Activated CD4-positive, alpha-beta T cell treated with anti-CD3 and anti-CD28 coated beads for 36 hours (primary cell): ENCODE measurements around the gene DAB1. TPM values are rescaled to one million over a fixed set of nuclear protein-coding genes. Genes with fewer than 3 reads are reported as not detected.

Experiments used
- ATAC-seq: fragments of 200-7000 bp; cut with Tn5 transposase; one replicate; pipeline ENCODE4 v1.10.0; 2021; ENCODE audit warnings: mild to moderate bottlenecking, moderate library complexity
- CTCF ChIA-PET: fragments of 350-600 bp; sonication (Branson Sonifier 250); formaldehyde crosslinking; loops from one replicate; lab custom pipeline; 2021; ENCODE audit warnings: antibody characterized with exemption; lab: Charles Lee
- POLR2A ChIA-PET: fragments of 350-600 bp; sonication (Branson Sonifier 250); formaldehyde crosslinking; loops from one replicate; lab custom pipeline; 2021; ENCODE audit warnings: antibody characterized with exemption, inconsistent platforms; lab: Charles Lee
- DNase-seq: peaks from one replicate; pipeline ENCODE4 v3.0.0-alpha.2; 2020
- H3K27ac Mint-ChIP-seq: one replicate; pipeline ENCODE4 v1.8.0; 2021; ENCODE audit warnings: mixed read lengths
- H3K27me3 Mint-ChIP-seq: one replicate; pipeline ENCODE4 v1.8.0; 2021; ENCODE audit warnings: mixed read lengths
- H3K36me3 Mint-ChIP-seq: one replicate; pipeline ENCODE4 v1.8.0; 2021; ENCODE audit warnings: low read depth, mixed read lengths
- H3K4me1 Mint-ChIP-seq: one replicate; pipeline ENCODE4 v1.8.0; 2021; ENCODE audit warnings: mixed read lengths
- H3K4me3 Mint-ChIP-seq: one replicate; pipeline ENCODE4 v1.8.0; 2021; ENCODE audit warnings: mild to moderate bottlenecking, moderate library complexity, mixed read lengths
- H3K9me3 Mint-ChIP-seq: one replicate; pipeline ENCODE4 v1.8.0; 2021; ENCODE audit warnings: low read depth, mixed read lengths
- intact Hi-C, 2 experiments: fragments of 100-400 bp; cut with DNase I in 1 of 2; cut with micrococcal nuclease in 1 of 2; formaldehyde crosslinking; loops; one replicate each; pipeline versions ENCODE4 v1.14.2 to v1.15.1; 2022 to 2024; cut with DNase I, micrococcal nuclease
- total RNA-seq, 2 experiments: library from RNA; stranded (reverse); gene quantifications; one replicate each; pipeline ENCODE4 v1.2.3, GENCODE V29; 2021

The DAB1 gene
- total RNA-seq, 2 experiments from 2014 or later, result 0.11 TPM; not detected in 1

GRCh38 chr1:56992318-56993125 lies 431.3 kb downstream of the DAB1 start:
- ATAC-seq (no peak), DNase-seq (no peak)
- Mint-ChIP-seq H3K4me3 (no peak overlapping the region), H3K9me3 (no peaks in the 10 kb centered on the region), H3K36me3 (no peaks in the 10 kb centered on the region), H3K4me1 (no peaks in the 10 kb centered on the region), H3K27me3 (peaks cover 2% of the 10 kb centered on the region), H3K27ac (no peak overlapping the region)
- intact Hi-C loops, result no loop called here
- POLR2A ChIA-PET, result no interaction called here
- CTCF ChIA-PET, result no interaction called here

GRCh38 chr1:56991576-56991975 lies 432.3 kb downstream of the DAB1 start:
- no peaks in the 10 kb centered on the region for H3K9me3 Mint-ChIP-seq
- H3K27ac Mint-ChIP-seq, result no peak overlapping the region
- ATAC-seq (no peak), DNase-seq (no peak)
- H3K4me1 Mint-ChIP-seq, result no peaks in the 10 kb centered on the region
- intact Hi-C loops, result no loop called here
- peaks cover 4% of the 10 kb centered on the region for H3K27me3 Mint-ChIP-seq
- POLR2A ChIA-PET, result no interaction called here
- CTCF ChIA-PET, result interaction anchor here (0.7 kb wide), 1 partner anchor 62 kb away, joined by 3 read pairs; no protein-coding TSS in a partner anchor
- H3K36me3 Mint-ChIP-seq, result no peaks in the 10 kb centered on the region
- no peak overlapping the region for H3K4me3 Mint-ChIP-seq

GRCh38 chr1:56986397-56986796 lies 437.5 kb downstream of the DAB1 start:
- ChIA-PET CTCF (interaction anchor here (1.2 kb wide), 1 partner anchor 276 kb away, joined by 4 read pairs; no protein-coding TSS in a partner anchor), POLR2A (no interaction called here)
- no peaks in the 10 kb centered on the region for H3K36me3 Mint-ChIP-seq
- H3K4me1 Mint-ChIP-seq, result no peaks in the 10 kb centered on the region
- ATAC-seq, result no peak
- H3K4me3 Mint-ChIP-seq, result no peak overlapping the region
- DNase-seq, result no peak
- intact Hi-C loops, result no loop called here
- peaks cover 11% of the 10 kb centered on the region for H3K27me3 Mint-ChIP-seq
- H3K9me3 Mint-ChIP-seq, result no peaks in the 10 kb centered on the region
- no peak overlapping the region for H3K27ac Mint-ChIP-seq

- ChIA-PET POLR2A (no interaction called here), CTCF (no interaction called here)
- H3K4me1 Mint-ChIP-seq, result no peaks in the 10 kb centered on the region
- DNase-seq (no peak), ATAC-seq (no peak)
- no peak overlapping the region for H3K27ac Mint-ChIP-seq
- no peak overlapping the region for H3K4me3 Mint-ChIP-seq
- peaks cover 11% of the 10 kb centered on the region for H3K27me3 Mint-ChIP-seq
- intact Hi-C loops, result no loop called here
- no peaks in the 10 kb centered on the region for H3K36me3 Mint-ChIP-seq
- H3K9me3 Mint-ChIP-seq, result no peaks in the 10 kb centered on the region
Measured at GRCh38 chr1:56985857-56986256, 438.0 kb downstream of the DAB1 start.

- DNase-seq (no peak), ATAC-seq (no peak)
- no peak overlapping the region for H3K4me3 Mint-ChIP-seq
- no peaks in the 10 kb centered on the region for H3K4me1 Mint-ChIP-seq
- H3K27ac Mint-ChIP-seq, result no peak overlapping the region
- CTCF ChIA-PET, result interaction anchor here (0.9 kb wide), 1 partner anchor 35 kb away, joined by 3 read pairs; no protein-coding TSS in a partner anchor
- intact Hi-C loops, result no loop called here
- no peaks in the 10 kb centered on the region for H3K36me3 Mint-ChIP-seq
- peaks cover 13% of the 10 kb centered on the region for H3K27me3 Mint-ChIP-seq
- POLR2A ChIA-PET, result no interaction called here
- H3K9me3 Mint-ChIP-seq, result no peaks in the 10 kb centered on the region
Measured at GRCh38 chr1:56983484-56983883, 440.4 kb downstream of the DAB1 start.

- DNase-seq (no peak), ATAC-seq (no peak)
- intact Hi-C loops, result no loop called here
- no peaks in the 10 kb centered on the region for H3K4me1 Mint-ChIP-seq
- no peaks in the 10 kb centered on the region for H3K36me3 Mint-ChIP-seq
- CTCF ChIA-PET, result interaction anchor here (1.0 kb wide), 1 partner anchor 12 kb away, joined by 3 read pairs; no protein-coding TSS in a partner anchor
- no peak overlapping the region for H3K4me3 Mint-ChIP-seq
- H3K27ac Mint-ChIP-seq, result no peak overlapping the region
- peaks cover 8% of the 10 kb centered on the region for H3K27me3 Mint-ChIP-seq
- POLR2A ChIA-PET, result no interaction called here
- H3K9me3 Mint-ChIP-seq, result peaks cover 3% of the 10 kb centered on the region
Measured at GRCh38 chr1:56979986-56980755, 443.7 kb downstream of the DAB1 start.

GRCh38 chr1:56978819-56979218 lies 445.0 kb downstream of the DAB1 start:
- Mint-ChIP-seq H3K9me3 (peaks cover 3% of the 10 kb centered on the region), H3K27ac (no peak overlapping the region), H3K4me3 (no peak overlapping the region), H3K4me1 (no peaks in the 10 kb centered on the region), H3K27me3 (peaks cover 8% of the 10 kb centered on the region), H3K36me3 (no peaks in the 10 kb centered on the region)
- ChIA-PET CTCF (no interaction called here), POLR2A (no interaction called here)
- ATAC-seq (no peak), DNase-seq (no peak)
- intact Hi-C loops, result no loop called here

- peaks cover 6% of the 10 kb centered on the region for H3K27me3 Mint-ChIP-seq
- POLR2A ChIA-PET, result no interaction called here
- DNase-seq (no peak), ATAC-seq (no peak)
- no peaks in the 10 kb centered on the region for H3K36me3 Mint-ChIP-seq
- CTCF ChIA-PET, result no interaction called here
- no peaks in the 10 kb centered on the region for H3K4me1 Mint-ChIP-seq
- intact Hi-C loops, result no loop called here
- H3K9me3 Mint-ChIP-seq, result peaks cover 3% of the 10 kb centered on the region
- no peak overlapping the region for H3K4me3 Mint-ChIP-seq
- H3K27ac Mint-ChIP-seq, result no peak overlapping the region
Measured at GRCh38 chr1:56977910-56978309, 445.9 kb downstream of the DAB1 start.

- intact Hi-C loops, result no loop called here
- H3K27ac Mint-ChIP-seq, result no peak overlapping the region
- ChIA-PET CTCF (no interaction called here), POLR2A (no interaction called here)
- no peak for DNase-seq
- no peaks in the 10 kb centered on the region for H3K4me1 Mint-ChIP-seq
- H3K36me3 Mint-ChIP-seq, result no peaks in the 10 kb centered on the region
- no peak for ATAC-seq
- H3K4me3 Mint-ChIP-seq, result no peak overlapping the region
- peaks cover 3% of the 10 kb centered on the region for H3K9me3 Mint-ChIP-seq
- peaks cover 4% of the 10 kb centered on the region for H3K27me3 Mint-ChIP-seq
Measured at GRCh38 chr1:56975446-56975845, 448.4 kb downstream of the DAB1 start.

GRCh38 chr1:56973923-56974742 lies 449.7 kb downstream of the DAB1 start:
- CTCF ChIA-PET, result no interaction called here
- ATAC-seq, result no peak

GRCh38 chr1:56972976-56973375 lies 450.9 kb downstream of the DAB1 start:
- H3K4me3 Mint-ChIP-seq, result no peak overlapping the region
- DNase-seq (no peak), ATAC-seq (no peak)
- intact Hi-C loops, result no loop called here
- ChIA-PET CTCF (no interaction called here), POLR2A (no interaction called here)
- H3K27ac Mint-ChIP-seq, result no peak overlapping the region
- peaks cover 6% of the 10 kb centered on the region for H3K9me3 Mint-ChIP-seq
- no peaks in the 10 kb centered on the region for H3K4me1 Mint-ChIP-seq
- peaks cover 4% of the 10 kb centered on the region for H3K27me3 Mint-ChIP-seq
- no peaks in the 10 kb centered on the region for H3K36me3 Mint-ChIP-seq

More at GRCh38 chr1:56973923-56974742, 449.7 kb downstream of the DAB1 start:
- POLR2A ChIA-PET, result no interaction called here
- Mint-ChIP-seq H3K27ac (no peak overlapping the region), H3K4me1 (no peaks in the 10 kb centered on the region), H3K27me3 (peaks cover 2% of the 10 kb centered on the region), H3K4me3 (no peak overlapping the region), H3K9me3 (peaks cover 3% of the 10 kb centered on the region), H3K36me3 (no peaks in the 10 kb centered on the region)
- intact Hi-C loops, result no loop called here
- DNase-seq, result no peak
